Osteoblast (primary cell): Measurements from ENCODE around the gene NEDD8. TPM values are rescaled to one million over a fixed set of nuclear protein-coding genes. Genes with fewer than 3 reads are reported as not detected.
A peak's percentile ranks its signal among the peaks of the same experiment; 100 is the strongest.

Experiments
- DNase-seq: peaks from one replicate; pipeline ENCODE4 v3.0.0; 2011; ENCODE audit warnings: low spot score, mixed read lengths; ENCODE audit not compliant: insufficient read length; ENCODE audit errors: missing footprints
- H2AFZ ChIP-seq: 2 replicates; pipeline ENCODE4 v1.6.0; 2011; ENCODE audit warnings: mild to moderate bottlenecking, low read length
- H3K27ac ChIP-seq: 2 replicates; pipeline ENCODE4 v1.5.1; 2011; ENCODE audit warnings: mild to moderate bottlenecking, low read depth, low read length, moderate library complexity
- H3K27me3 ChIP-seq: 2 replicates; pipeline ENCODE4 v1.6.0; 2012; ENCODE audit warnings: mild to moderate bottlenecking, control low read depth, inconsistent platforms, low read length, moderate library complexity; ENCODE audit not compliant: insufficient read depth
- H3K36me3 ChIP-seq: 2 replicates; pipeline ENCODE4 v1.5.1; 2011; ENCODE audit warnings: mild to moderate bottlenecking, low read length, control low read depth, moderate library complexity; ENCODE audit not compliant: insufficient read depth
- H3K4me1 ChIP-seq: 2 replicates; pipeline ENCODE4 v1.5.1; 2011; ENCODE audit warnings: mild to moderate bottlenecking, low read length, control low read depth, moderate library complexity; ENCODE audit not compliant: insufficient read depth
- H3K4me2 ChIP-seq: 2 replicates; pipeline ENCODE4 v1.6.0; 2011; ENCODE audit warnings: mild to moderate bottlenecking, low read length; ENCODE audit not compliant: insufficient read depth
- H3K4me3 ChIP-seq: fragments of 200-600 bp; sonication (generic); 3 replicates; pipeline ENCODE4 v1.5.1; 2012; ENCODE audit warnings: mild to moderate bottlenecking, low read length, inconsistent platforms; ENCODE audit not compliant: insufficient read depth
- H3K79me2 ChIP-seq: 2 replicates; pipeline ENCODE4 v1.6.0; 2012; ENCODE audit warnings: mild to moderate bottlenecking, low read length, control low read depth, inconsistent platforms; ENCODE audit not compliant: insufficient read depth
- H3K9me3 ChIP-seq: 2 replicates; pipeline ENCODE4 v1.5.1; 2011; ENCODE audit warnings: low read depth, low read length, control low read depth
- H4K20me1 ChIP-seq: 2 replicates; pipeline ENCODE4 v1.6.0; 2012; ENCODE audit warnings: mild to moderate bottlenecking, low read length, control low read depth; ENCODE audit not compliant: insufficient read depth
- total RNA-seq: library from RNA; depleted of rRNA; stranded (reverse); fragments of >200 nt; gene quantifications from 2 replicates; pipeline ENCODE4 v1.2.3, GENCODE V29; 2012
- TF ChIP-seq, protein P1 (sequence below): IDR thresholded peaks from 2 replicates; pipeline ENCODE4 v1.5.1; 2011; ENCODE audit warnings: mild to moderate bottlenecking, low read depth, low read length, moderate library complexity; ENCODE audit errors: extremely low read depth

Gene NEDD8
- total RNA-seq, 1 donor = 69.1 TPM

DNA sequence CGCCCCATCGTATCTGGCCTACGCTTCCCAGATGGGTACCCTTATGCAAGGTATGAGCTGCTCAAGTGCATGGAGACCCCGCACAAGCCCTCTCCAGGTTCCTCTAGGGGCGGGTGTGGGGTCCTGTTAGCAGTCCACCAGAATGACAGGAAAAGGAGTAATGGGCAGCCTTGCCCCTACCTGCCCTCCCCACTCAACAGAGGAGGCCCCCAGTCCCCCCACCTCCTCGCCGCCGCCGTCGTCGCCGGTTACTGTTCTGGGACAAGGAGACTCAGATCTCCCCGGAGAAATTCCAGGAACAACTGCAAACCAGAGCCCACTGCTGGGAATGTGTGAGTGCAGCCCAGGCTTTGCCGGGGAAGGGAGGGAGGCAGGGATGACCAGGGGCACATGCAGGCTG lies 54.3 kb downstream of the NEDD8 start:
- TF ChIP-seq, protein P1, sequence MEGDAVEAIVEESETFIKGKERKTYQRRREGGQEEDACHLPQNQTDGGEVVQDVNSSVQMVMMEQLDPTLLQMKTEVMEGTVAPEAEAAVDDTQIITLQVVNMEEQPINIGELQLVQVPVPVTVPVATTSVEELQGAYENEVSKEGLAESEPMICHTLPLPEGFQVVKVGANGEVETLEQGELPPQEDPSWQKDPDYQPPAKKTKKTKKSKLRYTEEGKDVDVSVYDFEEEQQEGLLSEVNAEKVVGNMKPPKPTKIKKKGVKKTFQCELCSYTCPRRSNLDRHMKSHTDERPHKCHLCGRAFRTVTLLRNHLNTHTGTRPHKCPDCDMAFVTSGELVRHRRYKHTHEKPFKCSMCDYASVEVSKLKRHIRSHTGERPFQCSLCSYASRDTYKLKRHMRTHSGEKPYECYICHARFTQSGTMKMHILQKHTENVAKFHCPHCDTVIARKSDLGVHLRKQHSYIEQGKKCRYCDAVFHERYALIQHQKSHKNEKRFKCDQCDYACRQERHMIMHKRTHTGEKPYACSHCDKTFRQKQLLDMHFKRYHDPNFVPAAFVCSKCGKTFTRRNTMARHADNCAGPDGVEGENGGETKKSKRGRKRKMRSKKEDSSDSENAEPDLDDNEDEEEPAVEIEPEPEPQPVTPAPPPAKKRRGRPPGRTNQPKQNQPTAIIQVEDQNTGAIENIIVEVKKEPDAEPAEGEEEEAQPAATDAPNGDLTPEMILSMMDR = no peak
- Histone ChIP-seq H3K27me3 (no peaks in the 10 kb centered on the region), H3K27ac (no peak overlapping the region), H3K79me2 (no peaks in the 10 kb centered on the region), H4K20me1 (no peaks in the 10 kb centered on the region), H3K9me3 (no peaks in the 10 kb centered on the region), H3K4me1 (peaks cover 7% of the 10 kb centered on the region), H3K36me3 (peaks cover 54% of the 10 kb centered on the region), H3K4me3 (no peak overlapping the region), H3K4me2 (no peak overlapping the region), H2AFZ (no peak overlapping the region)
- peak; percentile 26 for DNase-seq

DNA sequence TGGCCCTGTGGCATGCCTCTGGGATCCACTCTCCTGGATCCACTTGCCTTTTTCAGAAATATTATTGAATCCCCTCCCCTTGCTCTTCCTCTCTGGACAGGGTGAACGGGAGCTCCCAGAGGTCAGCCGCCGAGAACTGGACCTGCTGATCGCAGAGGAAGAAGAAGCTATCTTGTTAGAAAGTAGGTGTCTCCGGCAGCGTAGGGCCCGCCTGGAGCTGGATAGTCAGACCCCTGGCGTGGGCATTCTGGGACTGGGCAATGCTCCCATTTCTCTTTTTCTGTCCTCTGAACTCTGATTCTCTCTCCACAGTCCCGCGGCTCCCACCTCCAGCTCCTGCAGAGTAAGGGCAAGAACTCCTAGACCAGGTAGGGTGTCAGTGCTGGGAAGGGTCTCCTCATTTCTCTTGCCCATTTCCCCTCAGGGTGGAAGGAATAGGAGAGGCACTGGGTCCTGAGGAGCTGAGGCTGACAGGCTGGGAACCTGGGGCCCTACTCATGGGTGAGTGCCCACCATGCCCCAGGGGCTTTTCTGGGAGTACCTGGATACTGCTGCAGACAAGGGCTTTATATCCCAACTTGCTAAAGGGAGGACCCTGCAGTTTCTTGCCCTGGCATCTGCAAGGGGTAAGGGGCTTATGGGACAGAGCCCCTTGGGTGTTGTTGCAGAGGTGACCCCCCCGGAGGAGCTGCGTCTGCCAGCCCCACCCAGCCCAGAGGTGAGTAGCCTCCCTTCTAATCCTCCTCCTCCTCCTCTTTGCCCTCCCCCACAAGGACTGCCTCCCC lies 54.9 kb downstream of the NEDD8 start:
- Histone ChIP-seq H3K27ac (no peak overlapping the region), H3K4me1 (peaks cover 7% of the 10 kb centered on the region), H3K36me3 (peaks cover 48% of the 10 kb centered on the region), H3K4me3 (no peak overlapping the region), H3K27me3 (no peaks in the 10 kb centered on the region), H4K20me1 (no peaks in the 10 kb centered on the region), H3K9me3 (no peaks in the 10 kb centered on the region), H3K4me2 (no peak overlapping the region), H2AFZ (no peak overlapping the region), H3K79me2 (no peaks in the 10 kb centered on the region)
- DNase-seq = peak; percentile 63
- TF ChIP-seq, protein P1 = no peak

DNA sequence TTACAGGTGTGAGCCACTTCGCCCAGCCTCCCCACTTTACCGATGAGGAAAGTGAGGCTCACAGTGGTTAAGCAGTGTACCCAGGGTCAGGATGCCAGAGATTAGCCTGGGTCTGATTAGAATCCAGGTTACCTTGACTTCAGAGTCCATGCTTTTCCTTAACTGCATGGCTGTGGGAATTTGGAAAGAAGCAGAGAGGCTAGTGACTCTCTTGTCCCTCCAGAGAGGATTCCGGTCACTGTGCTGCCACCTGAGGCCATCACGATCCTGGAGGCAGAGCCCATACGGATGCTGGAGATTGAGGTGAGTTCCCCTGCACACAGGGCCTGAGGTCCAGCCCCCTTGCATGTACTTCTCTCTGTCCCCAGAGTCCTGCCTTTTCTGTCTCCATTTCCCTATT lies 55.6 kb downstream of the NEDD8 start:
- Histone ChIP-seq H3K27me3 (no peaks in the 10 kb centered on the region), H2AFZ (no peak overlapping the region), H3K4me1 (peaks cover 7% of the 10 kb centered on the region), H3K27ac (no peak overlapping the region), H3K4me3 (no peak overlapping the region), H4K20me1 (no peaks in the 10 kb centered on the region), H3K79me2 (no peaks in the 10 kb centered on the region), H3K4me2 (no peak overlapping the region), H3K36me3 (peaks cover 42% of the 10 kb centered on the region), H3K9me3 (no peaks in the 10 kb centered on the region)
- TF ChIP-seq, protein P1 = no peak
- DNase-seq = peak; percentile 67

DNA sequence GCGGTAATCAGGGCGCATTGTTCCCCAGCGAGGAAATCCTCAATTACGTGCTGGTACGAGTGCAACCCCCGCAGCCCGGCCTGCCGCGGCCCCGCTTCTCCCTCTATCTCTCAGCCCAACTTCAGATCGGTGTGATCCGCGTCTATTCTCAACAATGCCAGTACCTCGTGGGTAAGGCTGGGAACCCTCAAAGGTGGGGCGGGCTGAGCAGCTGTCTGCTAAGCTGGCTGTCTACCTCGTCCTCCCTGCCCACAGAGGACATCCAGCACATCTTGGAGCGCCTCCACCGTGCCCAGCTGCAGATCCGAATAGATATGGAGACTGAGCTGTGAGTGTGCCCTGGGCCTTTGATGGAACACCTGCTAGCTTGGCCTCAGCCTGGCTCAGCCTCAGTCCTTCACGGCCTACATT lies 59.3 kb downstream of the NEDD8 start:
- Histone ChIP-seq H3K79me2 (no peaks in the 10 kb centered on the region), H4K20me1 (no peaks in the 10 kb centered on the region), H3K27ac (no peak overlapping the region), H3K4me3 (no peak overlapping the region), H2AFZ (no peak overlapping the region), H3K36me3 (peaks cover 23% of the 10 kb centered on the region), H3K4me1 (no peaks in the 10 kb centered on the region), H3K27me3 (no peaks in the 10 kb centered on the region), H3K4me2 (no peak overlapping the region), H3K9me3 (no peaks in the 10 kb centered on the region)
- no peak for DNase-seq
- TF ChIP-seq, protein P1 = no peak
